ENCODE measurements around the gene GPR68. TPM values are rescaled to one million over a fixed set of nuclear protein-coding genes. Genes with fewer than 3 reads are reported as not detected.

GPR68 gene
- total RNA-seq, 1 donor from 2014 or later: 0.13 TPM

Other genes starting within 250 kb of the GPR68 start
- 14.6 TPM for gene RPS6KA5, start 184.1 kb downstream of the GPR68 start, total RNA-seq
- 240 TPM for gene DGLUCY, start 130.6 kb downstream of the GPR68 start, total RNA-seq
- 2.9 TPM for gene CCDC88C, start 173.1 kb upstream of the GPR68 start, total RNA-seq

All from Right ventricle myocardium superior (tissue), 1 donor.